ENCODE measurements around the gene ADRA1B.
A peak's percentile ranks its signal among the peaks of the same experiment; 100 is the strongest.

ADRA1B gene

DNA sequence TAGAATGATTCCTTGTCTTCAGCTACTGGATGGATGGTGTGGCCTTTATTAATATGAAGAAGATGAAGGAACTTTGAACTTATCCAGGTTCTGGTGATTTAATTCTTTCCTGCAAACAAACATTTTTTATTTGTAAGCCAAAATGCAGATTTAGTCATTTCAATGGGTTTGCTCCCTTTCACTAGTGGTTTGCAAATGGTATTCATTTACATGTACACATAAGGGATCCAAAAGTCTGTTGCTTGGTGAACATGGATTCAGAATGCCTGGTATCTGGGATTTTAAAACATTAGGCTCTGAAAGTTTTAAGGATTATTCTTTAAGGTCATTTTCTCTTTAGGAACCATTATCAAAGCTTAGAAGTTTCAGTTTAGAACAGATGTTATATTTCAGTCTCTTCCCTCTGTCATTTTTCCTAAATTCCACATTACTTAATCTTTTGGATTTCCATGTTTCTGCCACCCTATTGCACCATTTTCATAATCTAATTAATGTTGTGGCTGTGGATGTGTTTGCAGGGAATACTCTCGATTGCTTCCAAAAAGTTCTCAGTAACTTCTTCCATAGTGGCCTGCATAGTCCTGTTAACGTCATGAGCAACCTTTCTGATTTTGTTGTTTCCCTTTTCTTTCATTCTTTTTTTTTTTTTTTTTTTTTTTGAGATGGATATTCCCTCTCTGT is 102.8 kb downstream of the ADRA1B start:
- DNase-seq (ENCODE audit: low spot score): no peak

DNA sequence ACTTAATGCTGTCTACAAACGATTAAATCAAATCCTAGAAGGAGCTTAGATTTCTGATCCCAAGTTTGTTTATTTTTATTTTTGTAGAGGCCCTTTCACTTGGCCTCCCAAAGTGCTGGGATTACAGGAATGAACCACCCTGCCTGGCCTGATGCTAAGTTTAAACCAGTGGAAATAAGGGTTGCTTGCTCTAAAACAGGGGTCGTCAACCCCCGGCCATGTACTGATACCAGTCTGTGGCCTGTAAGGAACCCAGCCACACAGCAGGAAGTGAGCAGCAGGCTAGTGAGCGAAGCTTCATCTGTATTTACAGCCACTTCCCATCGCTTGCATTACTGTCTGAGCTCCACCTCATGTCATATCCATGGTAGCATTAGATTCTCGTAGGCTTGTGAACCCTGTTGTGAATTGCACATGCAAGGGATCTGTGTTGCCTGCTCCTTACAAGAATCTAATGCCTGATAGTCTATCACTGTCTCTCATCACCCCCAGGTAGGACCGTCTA is 104.0 kb downstream of the ADRA1B start:
- peak; percentile 6 for DNase-seq (ENCODE audit: low spot score)

DNA sequence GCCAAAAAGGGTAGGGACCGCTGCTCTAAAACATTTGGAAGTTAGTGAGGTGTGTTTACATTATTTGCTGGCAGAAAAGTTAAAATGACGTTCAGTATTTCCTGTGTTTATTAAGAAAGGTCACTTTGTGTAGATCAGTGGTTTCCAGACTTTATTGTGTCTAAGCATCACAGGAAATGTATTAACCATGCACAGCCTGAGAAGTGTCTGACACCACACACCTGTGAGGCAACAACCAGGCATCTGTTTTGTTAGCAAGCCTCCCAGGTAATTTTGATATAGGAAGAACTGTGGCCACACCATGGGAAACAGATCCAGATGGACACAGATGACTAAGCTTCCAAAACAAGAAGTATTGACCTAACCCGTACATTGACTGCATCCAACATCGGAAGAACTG is 104.7 kb downstream of the ADRA1B start:
- peak; percentile 10 for DNase-seq (ENCODE audit: low spot score)

DNA sequence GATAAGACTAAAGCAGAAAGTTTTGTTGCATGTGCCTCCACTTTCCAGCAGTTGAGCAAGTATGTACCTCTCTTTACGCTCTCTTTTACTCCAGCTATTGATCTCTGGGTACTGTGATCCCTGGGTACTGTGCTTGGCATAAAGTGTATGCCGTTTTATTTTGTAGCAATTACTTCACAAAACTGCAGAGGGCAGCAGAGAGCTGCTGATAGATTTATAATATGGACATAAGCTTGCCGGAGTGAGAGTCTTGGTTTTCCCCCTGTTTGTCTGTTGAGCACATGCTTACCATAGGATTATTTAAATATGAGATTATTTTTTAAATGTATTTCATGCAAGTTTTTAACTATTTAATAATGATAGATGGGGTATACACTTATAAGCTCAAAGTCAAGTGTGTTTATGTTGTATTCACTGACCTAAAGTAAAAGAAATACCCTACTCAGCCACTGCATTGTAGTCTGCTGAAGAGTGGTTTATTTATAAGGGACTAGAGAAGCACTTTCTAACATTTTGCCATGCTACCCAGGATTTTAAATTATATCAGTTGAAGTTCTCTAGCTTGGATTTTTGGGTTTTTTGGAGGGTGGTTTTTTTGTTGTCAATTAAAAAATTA is 105.7 kb downstream of the ADRA1B start:
- peak; percentile 82 for DNase-seq (ENCODE audit: low spot score)

Measured in kidney capillary endothelial cell (primary cell).